Mononuclear cell (primary cell): ENCODE data around the gene MYO16. TPM values are rescaled to one million over a fixed set of nuclear protein-coding genes. Genes with fewer than 3 reads are reported as not detected.

Source experiments
- H3K27me3 ChIP-seq: 2 replicates; pipeline ENCODE4 v1.6.0; 2011; ENCODE audit warnings: low read length, control low read depth; ENCODE audit not compliant: insufficient read depth
- H3K4me1 ChIP-seq: 2 replicates; pipeline ENCODE4 v1.5.1; 2011; ENCODE audit warnings: mild to moderate bottlenecking, low read length, control low read depth; ENCODE audit not compliant: insufficient read depth
- H3K4me3 ChIP-seq: 2 replicates; pipeline ENCODE4 v1.5.1; 2011; ENCODE audit warnings: mild to moderate bottlenecking, low read length, moderate library complexity
- H3K9me3 ChIP-seq: 2 replicates; pipeline ENCODE4 v1.5.1; 2011; ENCODE audit warnings: low read depth, mild to moderate bottlenecking, control low read depth, low read length
- total RNA-seq: library from RNA; depleted of rRNA; stranded (reverse); fragments of >200 nt; gene quantifications from one replicate; pipeline ENCODE4 v1.2.3, GENCODE V29; 2012

The MYO16 gene
- total RNA-seq, 1 donor: 0.94 TPM

- H3K9me3 ChIP-seq: no peaks in the 10 kb centered on the region
- H3K4me3 ChIP-seq: no peak overlapping the region
- no peaks in the 10 kb centered on the region for H3K27me3 ChIP-seq
- no peaks in the 10 kb centered on the region for H3K4me1 ChIP-seq
Measured at GRCh38 chr13:108924541-108924940, 295.1 kb downstream of the MYO16 start.

GRCh38 chr13:108925070-108925469 is 295.7 kb downstream of the MYO16 start:
- Histone ChIP-seq H3K4me3 (no peak overlapping the region), H3K9me3 (no peaks in the 10 kb centered on the region), H3K4me1 (no peaks in the 10 kb centered on the region), H3K27me3 (no peaks in the 10 kb centered on the region)

DNA sequence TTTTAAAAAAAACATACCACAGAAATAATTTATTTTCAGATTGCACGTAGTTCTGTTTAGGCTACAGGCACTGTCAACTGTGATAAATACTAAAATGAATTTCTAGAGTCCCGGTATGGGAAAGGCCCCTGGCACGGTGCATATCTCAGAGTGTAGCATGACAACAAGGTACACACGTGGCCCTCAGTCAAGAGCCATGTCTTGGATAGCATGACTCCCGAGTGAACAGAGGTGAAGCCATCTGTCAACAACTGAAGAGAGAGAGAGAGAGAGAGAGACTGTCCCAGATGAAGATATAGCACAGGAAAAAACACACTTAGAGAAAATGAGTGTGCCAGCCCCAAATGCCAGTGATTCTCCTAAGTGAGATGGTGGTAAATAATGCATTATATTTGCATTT is 297.5 kb downstream of the MYO16 start:
- H3K9me3 ChIP-seq: no peaks in the 10 kb centered on the region
- H3K27me3 ChIP-seq: no peaks in the 10 kb centered on the region
- H3K4me3 ChIP-seq: no peak overlapping the region
- H3K4me1 ChIP-seq: no peaks in the 10 kb centered on the region

DNA sequence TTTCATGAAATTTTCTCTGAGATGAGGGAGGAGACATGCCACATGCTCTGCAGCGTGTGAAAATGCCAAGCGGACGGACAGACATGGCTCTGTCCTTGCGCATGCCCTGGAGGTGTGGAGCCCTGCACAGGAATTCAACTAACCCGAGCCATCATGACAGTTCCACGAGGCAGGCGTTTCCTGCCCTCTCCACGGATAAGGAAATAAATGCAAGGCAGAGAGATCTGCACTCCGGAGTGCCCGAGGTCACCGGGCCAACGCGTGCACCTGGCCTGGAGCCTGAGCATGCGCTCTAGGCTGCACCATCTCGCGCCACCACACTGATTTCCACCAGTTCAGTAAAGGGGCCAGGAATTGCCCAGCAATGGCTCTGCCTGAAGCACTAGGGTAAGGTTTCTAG is 298.2 kb downstream of the MYO16 start:
- Histone ChIP-seq H3K27me3 (no peaks in the 10 kb centered on the region), H3K4me3 (no peak overlapping the region), H3K4me1 (no peaks in the 10 kb centered on the region), H3K9me3 (no peaks in the 10 kb centered on the region)

DNA sequence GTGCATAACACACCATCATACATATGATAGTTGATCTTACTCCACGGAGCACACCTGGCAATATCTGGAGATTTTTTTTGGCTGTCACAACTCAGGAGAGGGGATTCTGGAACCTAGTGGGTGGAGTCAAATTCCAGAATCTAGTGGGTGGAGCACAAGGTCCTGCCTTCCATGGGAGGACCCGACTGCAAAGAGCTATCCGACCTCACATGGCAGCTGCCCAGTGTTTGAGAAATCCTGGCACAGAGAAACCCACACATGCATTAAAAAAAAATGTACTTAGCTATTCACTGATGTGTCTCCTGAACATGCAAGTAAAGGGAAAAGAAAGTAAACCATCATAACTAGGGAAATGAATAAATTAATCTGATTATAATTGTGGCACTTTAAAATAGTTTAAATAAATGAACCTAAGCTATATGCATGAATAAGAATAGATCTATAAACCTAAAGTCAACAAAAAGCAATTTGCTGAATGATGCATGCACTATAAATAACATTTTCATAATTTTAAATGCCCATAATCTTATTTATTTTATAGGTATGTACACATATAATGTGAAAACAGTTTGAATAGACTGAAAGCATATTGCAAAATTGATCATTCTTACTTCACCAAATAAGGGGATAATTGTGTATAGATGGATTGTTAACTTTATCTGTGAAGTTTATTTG is 300.3 kb downstream of the MYO16 start:
- Histone ChIP-seq H3K4me1 (no peaks in the 10 kb centered on the region), H3K4me3 (no peak overlapping the region), H3K27me3 (no peaks in the 10 kb centered on the region), H3K9me3 (no peaks in the 10 kb centered on the region)

- H3K4me1 ChIP-seq: no peaks in the 10 kb centered on the region
- no peaks in the 10 kb centered on the region for H3K9me3 ChIP-seq
- no peak overlapping the region for H3K4me3 ChIP-seq
- H3K27me3 ChIP-seq: peaks cover 8% of the 10 kb centered on the region
Measured at GRCh38 chr13:108932196-108932595, 302.8 kb downstream of the MYO16 start.

- H3K4me3 ChIP-seq: no peak overlapping the region
- no peaks in the 10 kb centered on the region for H3K9me3 ChIP-seq
- peaks cover 10% of the 10 kb centered on the region for H3K27me3 ChIP-seq
- no peaks in the 10 kb centered on the region for H3K4me1 ChIP-seq
Measured at GRCh38 chr13:108933061-108933460, 303.6 kb downstream of the MYO16 start.

DNA sequence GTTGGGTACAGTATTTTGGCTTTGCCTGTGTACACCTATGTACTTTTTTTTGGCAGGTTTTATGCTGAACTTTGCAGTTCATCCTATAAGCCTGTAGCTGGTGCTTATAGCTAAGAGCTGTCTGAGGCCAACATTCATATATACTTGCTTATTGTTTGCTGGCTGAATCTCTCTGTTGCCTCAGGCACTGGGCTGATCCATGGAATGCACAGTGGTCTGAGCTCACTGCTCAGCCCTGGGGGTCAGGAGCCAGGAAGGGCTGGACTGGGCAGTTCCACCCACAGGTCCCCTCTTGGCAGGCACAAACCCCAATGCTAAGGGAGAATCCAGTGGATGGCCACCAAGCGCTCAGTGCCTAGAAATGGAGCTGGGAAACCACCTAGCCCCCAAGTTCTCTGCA is 308.7 kb downstream of the MYO16 start:
- H3K27me3 ChIP-seq: peaks cover 10% of the 10 kb centered on the region
- no peaks in the 10 kb centered on the region for H3K9me3 ChIP-seq
- H3K4me3 ChIP-seq: no peak overlapping the region
- H3K4me1 ChIP-seq: no peaks in the 10 kb centered on the region

DNA sequence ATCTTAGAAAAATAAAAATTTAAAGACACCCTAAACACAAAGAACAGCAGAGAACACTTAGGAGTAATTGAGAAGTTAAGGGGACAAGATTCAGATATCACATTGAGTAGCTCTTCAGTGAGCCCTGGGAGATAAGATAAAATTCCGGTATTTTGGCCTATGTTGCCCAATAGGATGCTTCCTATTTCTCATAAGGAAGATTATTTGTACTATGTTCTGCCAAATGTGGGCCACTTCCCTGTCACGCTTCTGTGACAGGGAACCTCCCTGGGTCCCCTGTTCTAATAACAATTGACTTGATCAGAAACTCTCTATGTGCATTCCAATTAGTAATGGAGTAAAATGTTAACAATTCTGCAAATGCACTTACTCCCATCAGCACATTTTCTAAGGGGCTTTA is 310.7 kb downstream of the MYO16 start:
- no peaks in the 10 kb centered on the region for H3K4me1 ChIP-seq

GRCh38 chr13:108943842-108944241 is 314.4 kb downstream of the MYO16 start:
- no peaks in the 10 kb centered on the region for H3K4me1 ChIP-seq

More for the DNA sequence above, 310.7 kb downstream of the MYO16 start:
- Histone ChIP-seq H3K27me3 (peaks cover 10% of the 10 kb centered on the region), H3K9me3 (no peaks in the 10 kb centered on the region), H3K4me3 (no peak overlapping the region)

GRCh38 chr13:108944760-108945159 is 315.3 kb downstream of the MYO16 start:
- Histone ChIP-seq H3K9me3 (no peaks in the 10 kb centered on the region), H3K4me1 (no peaks in the 10 kb centered on the region), H3K27me3 (no peaks in the 10 kb centered on the region), H3K4me3 (no peak overlapping the region)

More at GRCh38 chr13:108943842-108944241, 314.4 kb downstream of the MYO16 start:
- H3K4me3 ChIP-seq: no peak overlapping the region
- H3K27me3 ChIP-seq: no peaks in the 10 kb centered on the region
- H3K9me3 ChIP-seq: no peaks in the 10 kb centered on the region

GRCh38 chr13:108947551-108948030 is 318.2 kb downstream of the MYO16 start:
- no peak overlapping the region for H3K4me3 ChIP-seq
- H3K4me1 ChIP-seq: no peaks in the 10 kb centered on the region
- no peaks in the 10 kb centered on the region for H3K27me3 ChIP-seq
- H3K9me3 ChIP-seq: no peaks in the 10 kb centered on the region

GRCh38 chr13:108948251-108948671 is 318.9 kb downstream of the MYO16 start:
- H3K4me1 ChIP-seq: no peaks in the 10 kb centered on the region
- no peaks in the 10 kb centered on the region for H3K9me3 ChIP-seq
- H3K4me3 ChIP-seq: no peak overlapping the region
- no peaks in the 10 kb centered on the region for H3K27me3 ChIP-seq

GRCh38 chr13:108950333-108951010 is 321.1 kb downstream of the MYO16 start:
- Histone ChIP-seq H3K9me3 (no peaks in the 10 kb centered on the region), H3K27me3 (no peaks in the 10 kb centered on the region), H3K4me3 (no peak overlapping the region), H3K4me1 (no peaks in the 10 kb centered on the region)

DNA sequence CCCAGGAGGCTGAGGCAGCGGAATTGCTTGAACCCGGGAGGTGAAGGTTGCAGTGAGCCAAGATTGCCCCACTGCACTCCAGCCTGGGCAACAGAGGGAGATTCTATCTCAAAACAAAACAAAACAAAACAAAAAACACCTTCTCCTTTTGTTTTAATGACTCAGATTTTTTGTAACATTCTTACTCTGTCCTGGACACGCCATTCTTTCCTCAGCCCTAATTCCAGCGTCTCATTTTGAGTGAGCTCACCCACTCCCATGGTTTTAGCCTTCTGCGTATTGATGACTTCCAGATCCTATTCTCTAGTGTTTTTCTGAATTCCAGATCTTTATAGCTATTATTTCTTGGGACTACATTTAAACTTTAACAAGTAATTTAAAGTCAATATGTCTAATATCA is 326.3 kb downstream of the MYO16 start:
- no peak overlapping the region for H3K4me3 ChIP-seq
- no peaks in the 10 kb centered on the region for H3K9me3 ChIP-seq
- H3K27me3 ChIP-seq: no peaks in the 10 kb centered on the region
- no peaks in the 10 kb centered on the region for H3K4me1 ChIP-seq
